Neutrophil (primary cell): Measurements from ENCODE around the gene CRABP1.

Experiments used
- H3K27ac ChIP-seq: fragments of 200-600 bp; sonication (generic); 2 replicates; pipeline ENCODE4 v1.5.1; 2016; ENCODE audit warnings: mild to moderate bottlenecking, moderate library complexity
- H3K27me3 ChIP-seq: fragments of 200-600 bp; sonication (generic); 2 replicates; pipeline ENCODE4 v1.6.0; 2016; ENCODE audit warnings: mild to moderate bottlenecking
- H3K36me3 ChIP-seq: fragments of 200-600 bp; sonication (generic); 2 replicates; pipeline ENCODE4 v1.5.1; 2017
- H3K4me1 ChIP-seq, 2 experiments: fragments of 200-600 bp in 1 of 2; sonication (generic) in 1 of 2; 1 replicate in 1 of 2; 2 replicates in 1 of 2; pipeline versions ENCODE4 v1.5.1 to v1.6.1; 2013 to 2016; ENCODE audit warnings: low read depth in 1 of 2, low read length in 1 of 2, mild to moderate bottlenecking in 1 of 2, moderate library complexity in 1 of 2; ENCODE audit not compliant: control insufficient read depth in 1 of 2, insufficient read depth in 1 of 2
- H3K4me3 ChIP-seq, 2 experiments: fragments of 200-600 bp in 1 of 2; sonication (generic) in 1 of 2; 1 replicate in 1 of 2; 2 replicates in 1 of 2; pipeline ENCODE4 v1.5.1; 2013 to 2016; ENCODE audit warnings: low read depth in 1 of 2, low read length in 1 of 2, mild to moderate bottlenecking in 1 of 2, moderate library complexity in 1 of 2
- H3K9me3 ChIP-seq: fragments of 200-600 bp; sonication (generic); 2 replicates; pipeline ENCODE4 v1.5.1; 2016
- TF ChIP-seq, protein P1 (sequence below): fragments of 200-600 bp; sonication (generic); IDR thresholded peaks from 2 replicates; pipeline ENCODE4 v1.5.1; 2016; ENCODE audit warnings: antibody characterized with exemption

CRABP1 gene

DNA sequence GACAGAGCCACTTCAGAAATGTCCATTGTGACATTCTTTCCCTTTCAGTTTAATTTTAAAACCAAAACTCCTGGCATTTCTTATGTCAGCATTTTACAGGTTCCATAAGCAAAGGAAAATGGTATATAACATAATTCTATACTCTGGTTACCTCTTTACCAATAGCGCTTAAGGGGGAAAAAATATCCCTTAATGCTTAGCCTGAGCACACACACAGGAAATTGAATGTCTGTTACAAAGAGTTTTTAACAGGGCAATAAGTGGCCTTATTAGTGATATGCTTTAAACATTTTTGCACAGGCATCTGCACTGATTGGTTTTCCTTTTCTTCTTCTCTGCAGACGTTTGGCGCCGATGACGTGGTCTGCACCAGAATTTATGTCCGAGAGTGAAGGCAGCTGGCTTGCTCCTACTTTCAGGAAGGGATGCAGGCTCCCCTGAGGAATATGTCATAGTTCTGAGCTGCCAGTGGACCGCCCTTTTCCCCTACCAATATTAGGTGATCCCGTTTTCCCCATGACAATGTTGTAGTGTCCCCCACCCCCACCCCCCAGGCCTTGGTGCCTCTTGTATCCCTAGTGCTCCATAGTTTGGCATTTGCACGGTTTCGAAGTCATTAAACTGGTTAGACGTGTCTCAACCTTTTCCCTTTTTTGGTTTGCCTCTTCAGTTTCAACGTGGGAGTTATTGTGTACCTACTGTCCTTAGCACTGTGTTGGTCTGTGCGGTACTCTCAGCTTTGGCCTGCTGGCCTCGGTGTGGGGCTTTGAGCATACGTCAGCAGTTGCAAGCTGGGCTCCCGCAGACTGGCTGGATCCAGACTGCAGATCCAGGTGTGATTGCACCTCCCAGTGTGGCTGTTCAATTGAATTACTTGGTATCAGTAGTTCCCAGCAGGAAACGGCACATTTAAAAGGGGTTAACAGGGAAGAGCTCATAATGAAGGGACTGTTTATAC lies 7.7 kb downstream of the CRABP1 start:
- Histone ChIP-seq H3K9me3 (no peaks in the 10 kb centered on the region), H3K27me3 (peaks cover 32% of the 10 kb centered on the region), H3K4me1 (no peaks in the 10 kb centered on the region), H3K4me3 (no peak overlapping the region), H3K36me3 (no peaks in the 10 kb centered on the region), H3K27ac (no peak overlapping the region)
- TF ChIP-seq, protein P1, sequence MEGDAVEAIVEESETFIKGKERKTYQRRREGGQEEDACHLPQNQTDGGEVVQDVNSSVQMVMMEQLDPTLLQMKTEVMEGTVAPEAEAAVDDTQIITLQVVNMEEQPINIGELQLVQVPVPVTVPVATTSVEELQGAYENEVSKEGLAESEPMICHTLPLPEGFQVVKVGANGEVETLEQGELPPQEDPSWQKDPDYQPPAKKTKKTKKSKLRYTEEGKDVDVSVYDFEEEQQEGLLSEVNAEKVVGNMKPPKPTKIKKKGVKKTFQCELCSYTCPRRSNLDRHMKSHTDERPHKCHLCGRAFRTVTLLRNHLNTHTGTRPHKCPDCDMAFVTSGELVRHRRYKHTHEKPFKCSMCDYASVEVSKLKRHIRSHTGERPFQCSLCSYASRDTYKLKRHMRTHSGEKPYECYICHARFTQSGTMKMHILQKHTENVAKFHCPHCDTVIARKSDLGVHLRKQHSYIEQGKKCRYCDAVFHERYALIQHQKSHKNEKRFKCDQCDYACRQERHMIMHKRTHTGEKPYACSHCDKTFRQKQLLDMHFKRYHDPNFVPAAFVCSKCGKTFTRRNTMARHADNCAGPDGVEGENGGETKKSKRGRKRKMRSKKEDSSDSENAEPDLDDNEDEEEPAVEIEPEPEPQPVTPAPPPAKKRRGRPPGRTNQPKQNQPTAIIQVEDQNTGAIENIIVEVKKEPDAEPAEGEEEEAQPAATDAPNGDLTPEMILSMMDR = no peak

DNA sequence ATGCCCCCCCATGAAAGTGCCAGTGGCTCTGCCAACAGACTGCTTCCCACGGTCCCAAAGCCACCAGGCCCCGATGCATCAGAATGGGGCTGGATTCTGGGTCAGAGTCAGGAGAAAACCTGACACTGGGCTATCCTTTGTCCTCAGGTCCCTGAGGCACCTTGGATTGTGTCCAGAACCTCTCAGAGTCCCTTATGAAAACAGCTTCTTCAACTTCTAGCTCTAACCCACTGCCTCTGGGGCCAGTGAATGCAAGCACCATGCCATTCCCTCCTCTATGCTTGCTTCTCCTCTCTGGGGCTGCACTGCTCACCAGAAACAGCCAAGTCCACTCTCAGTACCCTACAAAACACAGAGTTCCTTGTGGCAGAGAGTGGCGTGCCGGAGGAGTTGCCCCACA lies 9.9 kb downstream of the CRABP1 start:
- Histone ChIP-seq H3K9me3 (no peaks in the 10 kb centered on the region), H3K27ac (no peak overlapping the region), H3K36me3 (no peaks in the 10 kb centered on the region), H3K4me3 (no peak overlapping the region), H3K4me1 (no peaks in the 10 kb centered on the region), H3K27me3 (peaks cover 12% of the 10 kb centered on the region)
- TF ChIP-seq, protein P1 = no peak

DNA sequence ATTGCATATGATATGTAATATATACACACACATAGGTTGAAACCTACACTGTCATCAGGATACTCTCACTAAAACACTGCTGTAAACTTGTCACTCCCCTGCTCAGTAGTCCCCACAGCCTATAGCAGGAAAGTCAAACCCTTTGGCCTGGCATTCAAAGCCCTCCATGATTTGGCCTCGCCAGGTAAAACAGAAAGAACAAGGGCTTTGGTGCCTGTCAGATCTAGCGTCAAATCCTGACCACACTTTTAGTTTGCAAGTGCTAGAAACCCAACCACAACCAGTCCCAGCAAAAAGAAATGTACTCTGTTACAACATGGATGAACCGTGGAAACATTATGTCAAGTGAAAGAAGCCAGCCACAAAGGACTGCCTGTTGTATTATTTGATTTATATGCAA lies 11.4 kb downstream of the CRABP1 start:
- Histone ChIP-seq H3K36me3 (no peaks in the 10 kb centered on the region), H3K27me3 (no peaks in the 10 kb centered on the region), H3K4me3 (no peak overlapping the region), H3K4me1 (no peaks in the 10 kb centered on the region), H3K27ac (no peak overlapping the region), H3K9me3 (no peaks in the 10 kb centered on the region)
- TF ChIP-seq, protein P1 = no peak

- Histone ChIP-seq H3K4me1 (no peaks in the 10 kb centered on the region), H3K9me3 (no peaks in the 10 kb centered on the region), H3K4me3 (no peak overlapping the region), H3K36me3 (no peaks in the 10 kb centered on the region), H3K27ac (no peak overlapping the region), H3K27me3 (no peaks in the 10 kb centered on the region)
- TF ChIP-seq, protein P1 = no peak
Measured at GRCh38 chr15:78353093-78353492, 12.9 kb downstream of the CRABP1 start.

- Histone ChIP-seq H3K27me3 (no peaks in the 10 kb centered on the region), H3K9me3 (no peaks in the 10 kb centered on the region), H3K4me3 (no peak overlapping the region), H3K27ac (no peak overlapping the region), H3K4me1 (no peaks in the 10 kb centered on the region), H3K36me3 (no peaks in the 10 kb centered on the region)
- TF ChIP-seq, protein P1 = no peak
Measured at GRCh38 chr15:78355177-78355576, 15.0 kb downstream of the CRABP1 start.
